Omental fat pad (tissue), 4 donors: ENCODE measurements around the gene MYO18B. TPM values are rescaled to one million over a fixed set of nuclear protein-coding genes. Genes with fewer than 3 reads are reported as not detected.

ENCODE experiments used
- ATAC-seq: fragments of 150-250 bp; one replicate; pipeline ENCODE4 v1.9.1; 2016; ENCODE audit warnings: mild to moderate bottlenecking, moderate library complexity; ENCODE audit not compliant: low FRiP score
- DNase-seq: peaks from one replicate; pipeline ENCODE4 v3.0.0-alpha.2; 2019; ENCODE audit warnings: low spot score
- total RNA-seq, 4 donors: library from RNA; depleted of rRNA; stranded (reverse); fragments of >200 nt; gene quantifications; one replicate each; pipeline ENCODE4 v1.1.0, GENCODE V29; 2016
- TF ChIP-seq, protein P1 (sequence below), 3 donors: fragments of 450-650 bp; IDR thresholded peaks; one replicate each; pipeline ENCODE4 v1.5.1; 2016 to 2017; ENCODE audit warnings: antibody characterized with exemption in 3 of 3, mild to moderate bottlenecking in 3 of 3, moderate library complexity in 2 of 3

Gene MYO18B
- total RNA-seq, 4 donors from 2014 or later = under 0.01 TPM; not detected in 2

- ATAC-seq (no peak), DNase-seq (no peak)
- TF ChIP-seq, protein P1, sequence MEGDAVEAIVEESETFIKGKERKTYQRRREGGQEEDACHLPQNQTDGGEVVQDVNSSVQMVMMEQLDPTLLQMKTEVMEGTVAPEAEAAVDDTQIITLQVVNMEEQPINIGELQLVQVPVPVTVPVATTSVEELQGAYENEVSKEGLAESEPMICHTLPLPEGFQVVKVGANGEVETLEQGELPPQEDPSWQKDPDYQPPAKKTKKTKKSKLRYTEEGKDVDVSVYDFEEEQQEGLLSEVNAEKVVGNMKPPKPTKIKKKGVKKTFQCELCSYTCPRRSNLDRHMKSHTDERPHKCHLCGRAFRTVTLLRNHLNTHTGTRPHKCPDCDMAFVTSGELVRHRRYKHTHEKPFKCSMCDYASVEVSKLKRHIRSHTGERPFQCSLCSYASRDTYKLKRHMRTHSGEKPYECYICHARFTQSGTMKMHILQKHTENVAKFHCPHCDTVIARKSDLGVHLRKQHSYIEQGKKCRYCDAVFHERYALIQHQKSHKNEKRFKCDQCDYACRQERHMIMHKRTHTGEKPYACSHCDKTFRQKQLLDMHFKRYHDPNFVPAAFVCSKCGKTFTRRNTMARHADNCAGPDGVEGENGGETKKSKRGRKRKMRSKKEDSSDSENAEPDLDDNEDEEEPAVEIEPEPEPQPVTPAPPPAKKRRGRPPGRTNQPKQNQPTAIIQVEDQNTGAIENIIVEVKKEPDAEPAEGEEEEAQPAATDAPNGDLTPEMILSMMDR (IDR thresholded peaks at IDR 0.05) = no peak
Observed at GRCh38 chr22:25827415-25827814, 85.4 kb downstream of the MYO18B start.

DNA sequence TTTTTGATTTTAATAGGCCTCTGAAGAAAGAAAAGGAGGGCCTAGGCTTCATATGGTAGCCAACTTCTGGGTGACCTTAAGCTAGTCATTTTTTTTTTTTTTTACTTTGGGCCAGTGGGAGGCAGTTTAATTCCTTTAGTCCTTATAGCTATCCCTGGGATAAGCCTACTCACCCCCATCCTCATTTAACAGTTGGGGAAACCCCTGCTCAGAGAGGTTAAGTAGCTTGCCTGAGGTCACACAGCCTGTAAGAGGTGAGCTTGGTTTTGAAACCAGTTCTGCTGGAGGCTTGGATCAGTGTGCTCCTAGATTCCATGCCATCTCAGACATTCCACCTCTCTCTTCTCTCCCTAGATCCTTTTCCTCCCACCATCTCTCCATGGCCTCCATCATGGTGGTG, 86.4 kb downstream of the MYO18B start:
- DNase-seq = no peak
- TF ChIP-seq, protein P1 (IDR thresholded peaks at IDR 0.05) = no peak
- ATAC-seq = no peak

GRCh38 chr22:25829237-25829636, 87.2 kb downstream of the MYO18B start:
- ATAC-seq = no peak
- DNase-seq = no peak
- TF ChIP-seq, protein P1 (IDR thresholded peaks at IDR 0.05) = no peak

GRCh38 chr22:25829808-25830777, 88.1 kb downstream of the MYO18B start:
- TF ChIP-seq, protein P1 (IDR thresholded peaks at IDR 0.05) = no peak
- no peak for DNase-seq
- no peak for ATAC-seq

- TF ChIP-seq, protein P1 (IDR thresholded peaks at IDR 0.05) = no peak
- DNase-seq = no peak
- ATAC-seq = no peak
Observed at GRCh38 chr22:25833091-25833490, 91.1 kb downstream of the MYO18B start.

DNA sequence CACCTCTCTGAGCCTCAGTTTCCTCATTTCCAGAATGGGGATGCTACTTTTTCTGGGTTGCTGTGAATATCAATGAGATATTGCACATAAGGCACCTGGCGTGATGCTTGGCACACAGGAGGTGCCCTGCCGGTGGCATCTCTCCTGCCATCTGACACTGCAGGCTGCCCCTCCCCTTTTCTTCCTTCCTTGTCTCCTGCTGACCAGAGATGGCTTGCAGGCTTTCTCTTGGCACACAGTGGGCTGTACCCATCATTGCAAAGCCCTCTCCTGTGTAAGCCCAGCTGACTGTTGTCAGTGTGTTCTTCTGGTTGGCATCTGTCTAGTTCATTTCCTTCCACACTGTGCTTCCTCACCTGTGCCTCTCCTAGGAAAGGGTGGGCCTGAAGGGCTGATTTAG, 91.7 kb downstream of the MYO18B start:
- ATAC-seq (no peak), DNase-seq (no peak)
- TF ChIP-seq, protein P1 (IDR thresholded peaks at IDR 0.05) = no peak

DNA sequence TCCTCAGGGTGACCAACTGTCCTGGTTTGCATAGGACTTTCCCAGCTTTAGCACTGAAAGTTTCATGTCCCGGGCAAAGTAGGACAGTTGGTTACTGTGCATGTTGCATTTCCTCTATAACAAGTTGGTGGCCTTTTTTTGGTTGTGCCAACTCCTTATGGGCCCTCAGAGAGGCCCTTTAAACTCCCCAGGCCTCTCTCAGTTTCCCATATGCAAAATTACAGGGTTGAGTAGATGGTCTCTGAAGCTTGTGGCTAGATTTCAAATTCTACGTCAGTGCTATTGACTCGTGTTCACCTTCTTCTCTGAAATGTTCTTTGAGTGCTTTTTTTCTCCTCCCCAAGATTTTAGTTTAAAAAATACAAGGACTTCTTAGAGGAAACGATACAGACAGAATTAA, 92.5 kb downstream of the MYO18B start:
- TF ChIP-seq, protein P1 (IDR thresholded peaks at IDR 0.05) = no peak
- no peak for ATAC-seq
- DNase-seq = no peak
